Cardiac septum (tissue), 1 donor: ENCODE results near the gene ALLC. TPM values are rescaled to one million over a fixed set of nuclear protein-coding genes. Genes with fewer than 3 reads are reported as not detected.

Source experiments
- DNase-seq: peaks from one replicate; pipeline ENCODE4 v3.0.0-alpha.2; 2020; ENCODE audit warnings: low spot score
- intact Hi-C: fragments of 100-400 bp; cut with DNase I; formaldehyde crosslinking; loops from one replicate; pipeline ENCODE4 v1.14.0; 2022
- total RNA-seq: library from RNA; stranded (reverse); fragmentation: NEBNext Ultra II Directional; extraction: Animal tissue kit (Norgen Biotek cat#: 25700); gene quantifications from one replicate; pipeline ENCODE4 v1.2.1, GENCODE V29; 2021
- donor health status: DM: no; HTN: no; CAD: no.

The ALLC gene
- total RNA-seq, 1 donor from 2014 or later: not detected

- DNase-seq: no peak
- intact Hi-C loops: no loop called here
Measured at GRCh38 chr2:3701071-3701470, 43.1 kb downstream of the ALLC start.

- intact Hi-C loops: no loop called here
- no peak for DNase-seq
Measured at GRCh38 chr2:3703236-3703756, 45.3 kb downstream of the ALLC start, which contains the start of gene DCDC2C. TSS of gene DCDC2C (plus strand) at chr2:3703575. CDS start at chr2:3703752, 177 bp downstream.

- intact Hi-C loops: no loop called here
- no peak for DNase-seq
Measured at GRCh38 chr2:3703757-3704355, 45.9 kb downstream of the ALLC start.

- intact Hi-C loops: no loop called here
- DNase-seq: no peak
Measured at GRCh38 chr2:3704692-3705091, 46.7 kb downstream of the ALLC start.

DNA sequence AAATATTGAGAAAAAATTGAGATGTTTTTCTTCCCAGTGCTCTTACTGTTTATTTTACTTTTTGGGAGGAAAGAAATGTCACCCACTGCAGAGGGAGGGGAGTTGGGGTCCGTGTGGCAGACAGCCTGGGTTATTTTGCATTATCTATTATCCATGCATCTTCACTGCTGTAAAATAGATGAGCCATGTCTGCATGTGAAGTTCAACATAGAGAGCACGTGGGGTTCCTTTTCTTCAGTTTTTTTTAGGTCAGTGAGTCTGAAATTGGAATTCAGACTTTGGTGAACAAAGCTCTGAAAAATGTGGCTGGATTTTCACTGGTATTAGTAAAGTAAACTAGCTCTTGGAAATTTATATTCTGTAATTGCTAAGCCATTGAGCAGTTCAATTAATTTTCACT, 47.8 kb downstream of the ALLC start:
- no peak for DNase-seq
- intact Hi-C loops: no loop called here

DNA sequence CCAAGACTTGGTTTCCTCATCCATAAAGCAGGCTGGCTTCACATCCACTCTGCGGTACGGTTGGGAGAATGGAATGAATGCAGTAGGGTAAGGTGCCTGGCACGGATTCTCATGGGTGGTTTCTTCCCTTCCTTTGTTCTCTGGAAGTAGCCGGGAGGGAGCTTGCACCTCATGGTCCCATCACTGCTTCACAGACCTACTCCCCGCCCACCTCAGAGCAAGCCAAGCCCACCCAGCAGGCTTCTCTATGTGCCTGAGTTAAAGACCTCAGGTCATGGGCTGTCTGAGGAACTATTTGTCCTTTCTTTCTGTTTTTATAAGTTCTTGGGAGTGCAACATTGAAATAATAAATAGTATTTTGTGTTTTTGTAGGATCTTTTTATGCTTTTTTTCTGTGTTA, 48.9 kb downstream of the ALLC start:
- DNase-seq: no peak
- intact Hi-C loops: no loop called here

GRCh38 chr2:3708576-3708975, 50.6 kb downstream of the ALLC start:
- intact Hi-C loops: no loop called here
- DNase-seq: no peak

DNA sequence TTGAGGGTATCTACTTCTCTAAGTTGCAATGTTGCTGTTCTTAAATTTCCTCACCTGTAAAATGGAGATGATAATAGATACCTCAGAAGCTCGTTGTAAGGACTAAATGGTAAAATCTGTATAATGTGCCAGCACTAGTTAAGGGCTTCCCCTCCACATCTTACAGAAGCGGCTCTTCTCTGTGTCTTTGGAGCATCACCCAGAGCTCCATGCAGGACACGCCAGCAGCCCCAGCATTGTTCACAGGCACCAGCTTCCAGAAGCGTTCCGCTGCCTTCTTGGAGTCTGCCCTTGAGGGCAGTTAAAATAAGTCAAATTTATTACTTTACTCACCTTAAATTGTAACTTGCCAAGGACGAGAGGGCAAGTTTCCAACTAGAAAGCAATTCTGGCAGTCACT, 51.2 kb downstream of the ALLC start:
- intact Hi-C loops: no loop called here
- DNase-seq: no peak

DNA sequence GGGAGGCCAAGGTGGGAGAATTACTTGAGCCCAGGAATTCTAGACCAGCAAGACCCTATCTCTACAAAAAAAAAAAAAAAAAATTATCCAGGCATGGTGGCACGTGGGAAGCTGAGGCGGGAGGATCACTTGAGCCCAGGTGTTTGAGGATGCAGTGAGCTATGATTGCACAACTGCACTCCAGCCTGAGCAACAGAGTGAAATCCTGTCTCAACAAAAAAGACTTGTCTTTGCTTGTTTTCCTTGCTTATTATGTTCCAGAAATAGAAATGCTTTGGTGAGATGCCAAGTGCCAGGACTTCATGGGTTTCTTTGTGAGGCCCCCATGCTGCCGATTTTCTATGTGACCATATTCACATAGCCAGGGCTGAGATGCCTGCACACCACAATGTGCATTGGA, 54.4 kb downstream of the ALLC start:
- intact Hi-C loops: no loop called here
- no peak for DNase-seq

- DNase-seq: no peak
- intact Hi-C loops: no loop called here
Measured at GRCh38 chr2:3712831-3713503, 55.0 kb downstream of the ALLC start.

GRCh38 chr2:3718679-3719078, 60.7 kb downstream of the ALLC start:
- intact Hi-C loops: no loop called here

GRCh38 chr2:3725002-3725401, 67.0 kb downstream of the ALLC start:
- intact Hi-C loops: no loop called here
- no peak for DNase-seq

More at GRCh38 chr2:3718679-3719078, 60.7 kb downstream of the ALLC start:
- DNase-seq: no peak

- intact Hi-C loops: no loop called here
- no peak for DNase-seq
Measured at GRCh38 chr2:3725458-3726250, 67.7 kb downstream of the ALLC start.

DNA sequence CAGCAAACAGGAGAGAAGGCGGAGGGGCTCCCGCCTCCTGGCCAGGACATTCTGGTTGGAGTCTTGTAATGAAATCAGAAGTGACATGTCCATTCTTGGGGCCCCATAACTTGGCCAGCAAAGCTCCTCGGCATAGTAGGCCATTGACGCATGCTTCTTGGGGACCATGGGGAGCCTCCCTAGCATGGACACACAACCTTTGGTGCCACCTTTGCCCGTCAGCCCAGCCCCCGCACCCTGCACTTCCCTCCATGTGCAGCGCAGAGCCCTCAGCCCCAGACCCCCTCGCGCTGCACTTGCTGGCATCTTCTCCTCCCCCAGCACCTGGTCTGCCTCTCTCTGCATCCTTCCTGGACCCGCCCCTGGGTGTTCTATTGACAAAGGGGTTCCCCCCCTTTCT, 68.5 kb downstream of the ALLC start:
- no peak for DNase-seq
- intact Hi-C loops: no loop called here

- intact Hi-C loops: no loop called here
- DNase-seq: no peak
Measured at GRCh38 chr2:3727397-3728045, 69.5 kb downstream of the ALLC start.

DNA sequence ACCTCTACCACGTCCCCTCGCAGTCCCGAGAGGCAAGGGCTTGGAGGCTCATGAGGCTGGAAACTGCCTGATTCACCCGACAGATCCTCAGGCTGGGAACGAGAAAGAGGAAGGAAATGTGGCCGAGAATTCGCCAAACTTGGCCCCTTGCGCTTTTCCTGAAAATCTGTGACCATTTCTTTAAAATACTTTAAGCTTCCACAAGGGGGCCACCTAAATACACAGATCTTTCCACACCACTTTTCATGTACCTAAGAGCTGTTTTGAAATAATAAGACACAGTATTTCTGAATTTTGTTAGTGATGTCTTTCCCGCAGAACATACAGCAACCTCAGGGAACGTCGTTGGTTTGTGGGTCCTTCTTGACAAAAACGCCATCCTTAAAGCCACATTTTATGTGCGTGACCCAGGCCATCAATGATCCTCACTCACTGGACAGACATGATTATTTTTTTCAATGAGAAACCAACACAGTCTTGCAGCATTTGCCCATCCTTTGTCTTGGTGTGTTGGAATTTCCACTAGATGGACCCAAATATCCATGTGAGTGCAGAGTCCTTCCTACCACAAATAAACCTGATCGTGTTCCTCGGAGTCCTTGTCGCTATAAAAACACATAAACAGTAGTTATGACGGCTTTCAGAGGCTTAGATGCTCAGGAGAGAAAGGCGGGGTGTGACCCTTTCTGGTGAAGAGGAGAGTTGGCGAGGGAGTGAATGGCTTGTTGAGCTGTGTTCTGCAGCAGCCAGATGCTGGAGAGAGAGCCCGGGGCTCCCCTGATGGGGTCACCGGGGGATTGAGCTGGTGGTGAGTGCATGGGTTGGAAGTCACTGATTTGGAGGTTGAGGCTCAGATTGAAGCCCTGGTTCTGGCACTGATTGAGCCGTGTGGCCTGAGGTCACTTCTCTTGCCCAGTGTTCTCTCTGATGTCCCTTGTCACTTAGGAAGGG, 70.4 kb downstream of the ALLC start:
- DNase-seq: no peak
- intact Hi-C loops: no loop called here

GRCh38 chr2:3729055-3729448, 71.1 kb downstream of the ALLC start:
- intact Hi-C loops: no loop called here
- no peak for DNase-seq

GRCh38 chr2:3729786-3730185, 71.8 kb downstream of the ALLC start:
- intact Hi-C loops: no loop called here
- DNase-seq: no peak

- DNase-seq: no peak
- intact Hi-C loops: no loop called here
Measured at GRCh38 chr2:3730646-3731045, 72.6 kb downstream of the ALLC start.
